GM12874 (cell line): Measurements from ENCODE around the gene PTAFR.

ENCODE experiments used
- CTCF ChIP-seq: IDR thresholded peaks from 2 replicates; pipeline ENCODE4 v1.5.1; 2011; ENCODE audit warnings: low read depth, mild to moderate bottlenecking, control low read depth, low read length, moderate library complexity; ENCODE audit not compliant: insufficient read depth

The PTAFR gene

GRCh38 chr1:28154078-28154594 lies 22.4 kb downstream of the PTAFR start:
- no peak for TF ChIP-seq CTCF

- no peak for TF ChIP-seq CTCF
These were observed 26.2 kb downstream of the PTAFR start for GRCh38 chr1:28150125-28150780.

- TF ChIP-seq CTCF = no peak
These were observed 27.7 kb downstream of the PTAFR start for GRCh38 chr1:28148880-28149195.

- no peak for TF ChIP-seq CTCF
These were observed 29.0 kb downstream of the PTAFR start for GRCh38 chr1:28147264-28148094.

- no peak for TF ChIP-seq CTCF
These were observed 30.8 kb downstream of the PTAFR start for GRCh38 chr1:28145728-28146127.

GRCh38 chr1:28144203-28145135 lies 32.0 kb downstream of the PTAFR start:
- TF ChIP-seq CTCF = no peak

GRCh38 chr1:28143496-28144202 lies 32.8 kb downstream of the PTAFR start:
- TF ChIP-seq CTCF = no peak
